Neural cell (in vitro differentiated cells): ENCODE results near the gene KIF18B. TPM values are rescaled to one million over a fixed set of nuclear protein-coding genes. Genes with fewer than 3 reads are reported as not detected.

Source experiments
- H2AFZ ChIP-seq: fragments of 200-600, 300-800 bp; sonication (generic), shearing (Covaris generic); 2 replicates; pipeline ENCODE4 v1.6.0; 2014; ENCODE audit warnings: low read depth, mild to moderate bottlenecking, antibody characterized with exemption, low read length, moderate library complexity
- H3F3A ChIP-seq: fragments of 200-600 bp; shearing (Covaris generic); 2 replicates; pipeline ENCODE4 v1.6.1; 2016; ENCODE audit warnings: mild to moderate bottlenecking, moderate library complexity, mixed read lengths, antibody characterized with exemption, low read length; ENCODE audit not compliant: insufficient read depth, poor library complexity, severe bottlenecking
- H3K27ac ChIP-seq: fragments of 200-600, 300-800 bp; sonication (generic), shearing (Covaris generic); 2 replicates; pipeline ENCODE4 v1.5.1; 2014; ENCODE audit warnings: mild to moderate bottlenecking, low read length, moderate library complexity
- H3K27me3 ChIP-seq: fragments of 300-800, 200-600 bp; sonication (generic), shearing (Covaris generic); 2 replicates; pipeline ENCODE4 v1.6.0; 2014; ENCODE audit warnings: mild to moderate bottlenecking, low read depth, low read length, moderate library complexity; ENCODE audit not compliant: insufficient read depth
- H3K36me3 ChIP-seq: fragments of 300-800, 200-600 bp; sonication (generic), shearing (Covaris generic); 2 replicates; pipeline ENCODE4 v1.5.1; 2014; ENCODE audit warnings: mild to moderate bottlenecking, antibody characterized with exemption, low read length, moderate library complexity; ENCODE audit not compliant: insufficient read depth
- H3K4me2 ChIP-seq: fragments of 300-800, 200-600 bp; sonication (generic), shearing (Covaris generic); 2 replicates; pipeline ENCODE4 v1.6.0; 2014; ENCODE audit warnings: mild to moderate bottlenecking, low read length
- H3K4me3 ChIP-seq: fragments of 300-800, 200-600 bp; sonication (generic), shearing (Covaris generic); 2 replicates; pipeline ENCODE4 v1.5.1; 2014; ENCODE audit warnings: mild to moderate bottlenecking, low read length, moderate library complexity
- H3K79me2 ChIP-seq: fragments of 200-600 bp; shearing (Covaris generic); replicated peaks from 2 replicates; pipeline ENCODE4 v1.6.0; 2014; ENCODE audit warnings: mild to moderate bottlenecking, low read length, moderate library complexity; ENCODE audit not compliant: insufficient read depth
- H3K9ac ChIP-seq: fragments of 300-800, 200-600 bp; sonication (generic), shearing (Covaris generic); 2 replicates; pipeline ENCODE4 v1.6.1; 2016; ENCODE audit warnings: mild to moderate bottlenecking, low read length, mixed read lengths
- H3K9me2 ChIP-seq: fragments of 200-600 bp; shearing (Covaris generic); 2 replicates; pipeline ENCODE4 v1.6.1; 2016; ENCODE audit warnings: mild to moderate bottlenecking, low read length, mixed read lengths; ENCODE audit not compliant: insufficient read depth
- H3K9me3 ChIP-seq: fragments of 200-600, 300-800 bp; sonication (generic), shearing (Covaris generic); 2 replicates; pipeline ENCODE4 v1.6.1; 2016; ENCODE audit warnings: mild to moderate bottlenecking, mixed run types, low read length, moderate library complexity, mixed read lengths
- H4K20me1 ChIP-seq: fragments of 200-600 bp; shearing (Covaris generic); 2 replicates; pipeline ENCODE4 v1.6.1; 2016; ENCODE audit warnings: mild to moderate bottlenecking, mixed run types; ENCODE audit not compliant: insufficient read depth
- EP300 ChIP-seq: fragments of 450-650 bp; conservative IDR thresholded peaks from 2 replicates; pipeline ENCODE4 v1.6.1; 2014; ENCODE audit warnings: antibody characterized with exemption, mild to moderate bottlenecking, moderate library complexity; ENCODE audit not compliant: poor library complexity, severe bottlenecking
- EZH2 ChIP-seq: fragments of 200-600, 300-800 bp; shearing (Covaris generic), sonication (generic); IDR thresholded peaks from 2 replicates; pipeline ENCODE4 v1.6.1; 2014; ENCODE audit warnings: antibody characterized with exemption, low read length, borderline replicate concordance, mild to moderate bottlenecking; ENCODE audit not compliant: insufficient read depth, poor library complexity, severe bottlenecking
- MXI1 ChIP-seq: fragments of 450-650 bp; conservative IDR thresholded peaks from 2 replicates; pipeline ENCODE4 v1.6.1; 2014; ENCODE audit warnings: antibody characterized with exemption, mild to moderate bottlenecking; ENCODE audit not compliant: poor library complexity, severe bottlenecking
- POLR2AphosphoS5 ChIP-seq: IDR thresholded peaks from 2 replicates; pipeline ENCODE4 v1.6.1; 2012
- RAD21 ChIP-seq: fragments of 450-650 bp; conservative IDR thresholded peaks from 2 replicates; pipeline ENCODE4 v1.6.1; 2014; ENCODE audit warnings: antibody characterized with exemption, mild to moderate bottlenecking, moderate library complexity
- SMC3 ChIP-seq: fragments of 450-650 bp; conservative IDR thresholded peaks from 2 replicates; pipeline ENCODE4 v1.6.1; 2014; ENCODE audit warnings: antibody characterized with exemption, mild to moderate bottlenecking, moderate library complexity; ENCODE audit not compliant: poor library complexity
- TAF1 ChIP-seq: IDR thresholded peaks from 2 replicates; pipeline ENCODE4 v1.6.1; 2012; ENCODE audit warnings: low read depth
- polyA plus RNA-seq: library from polyadenylated mRNA; depleted of rRNA; stranded (reverse); fragments of >200 nt; gene quantifications from 2 replicates; pipeline ENCODE4 v1.2.3, GENCODE V29; 2014
- TF ChIP-seq, protein P1 (sequence below): fragments of 450-650 bp; IDR thresholded peaks from 2 replicates; pipeline ENCODE4 v1.5.1; 2014; ENCODE audit warnings: antibody characterized with exemption, mild to moderate bottlenecking, moderate library complexity; ENCODE audit not compliant: poor library complexity, severe bottlenecking
- TF ChIP-seq, protein P2 (sequence below): IDR thresholded peaks from 2 replicates; pipeline ENCODE4 v1.6.1; 2012; ENCODE audit warnings: borderline replicate concordance

KIF18B gene
- polyA plus RNA-seq, 1 donor from 2014 or later, result 0.10 TPM

DNA sequence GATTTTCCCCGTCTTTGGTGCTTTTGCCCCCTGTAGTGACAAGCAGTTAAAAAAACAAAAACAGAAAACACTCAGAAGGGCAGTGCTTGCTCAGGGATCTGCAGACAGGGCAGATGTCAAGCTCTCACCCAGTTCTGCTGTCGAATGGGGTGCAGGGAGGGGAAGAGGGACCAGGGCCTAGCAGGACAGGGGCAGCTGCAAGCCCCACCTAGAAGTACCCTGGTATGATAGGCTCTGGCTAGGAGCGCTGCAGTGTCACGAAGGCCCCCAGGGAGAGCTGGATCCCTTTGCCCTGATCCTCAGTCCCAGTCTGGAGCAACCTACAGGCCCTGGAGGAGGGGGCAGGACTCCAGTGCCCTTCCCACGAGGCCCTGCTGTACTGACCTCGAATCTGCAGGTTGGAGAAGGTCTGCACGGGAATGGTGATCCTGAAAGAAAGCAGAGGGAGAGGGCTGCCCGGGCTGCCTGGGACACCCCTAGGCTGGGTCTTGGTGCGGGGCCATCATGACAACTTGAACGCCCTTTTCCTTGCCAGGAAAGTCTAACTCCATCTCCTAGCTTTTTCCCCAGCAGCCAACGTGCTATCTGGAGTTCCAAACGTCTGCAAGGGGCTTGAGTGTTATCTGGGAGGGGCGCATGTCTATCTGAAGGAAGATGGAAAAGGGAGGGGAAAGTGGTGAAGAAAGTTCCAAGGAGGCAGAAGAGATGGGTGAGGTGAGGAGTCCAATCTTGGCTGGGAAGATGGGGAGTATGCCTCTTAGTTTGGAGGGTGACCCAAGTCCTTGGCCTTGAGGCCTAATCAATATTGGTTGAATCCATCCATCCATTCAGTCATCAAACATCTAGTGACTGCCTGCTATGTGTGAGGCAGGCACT lies 37.1 kb downstream of the KIF18B start:
- Histone ChIP-seq H2AFZ (no peak overlapping the region), H3K36me3 (no peaks in the 10 kb centered on the region), H4K20me1 (no peaks in the 10 kb centered on the region), H3K4me3 (no peak overlapping the region), H3K9ac (no peak overlapping the region), H3K9me3 (no peaks in the 10 kb centered on the region), H3K4me2 (no peak overlapping the region), H3K79me2 (no peaks in the 10 kb centered on the region), H3K27me3 (peaks cover 24% of the 10 kb centered on the region), H3F3A (no peaks in the 10 kb centered on the region), H3K27ac (no peak overlapping the region), H3K9me2 (no peaks in the 10 kb centered on the region)
- TF ChIP-seq EP300 (no peak), SMC3 (no peak), RAD21 (no peak), TAF1 (no peak), POLR2AphosphoS5 (no peak), MXI1 (no peak)
- TF ChIP-seq, protein P1, sequence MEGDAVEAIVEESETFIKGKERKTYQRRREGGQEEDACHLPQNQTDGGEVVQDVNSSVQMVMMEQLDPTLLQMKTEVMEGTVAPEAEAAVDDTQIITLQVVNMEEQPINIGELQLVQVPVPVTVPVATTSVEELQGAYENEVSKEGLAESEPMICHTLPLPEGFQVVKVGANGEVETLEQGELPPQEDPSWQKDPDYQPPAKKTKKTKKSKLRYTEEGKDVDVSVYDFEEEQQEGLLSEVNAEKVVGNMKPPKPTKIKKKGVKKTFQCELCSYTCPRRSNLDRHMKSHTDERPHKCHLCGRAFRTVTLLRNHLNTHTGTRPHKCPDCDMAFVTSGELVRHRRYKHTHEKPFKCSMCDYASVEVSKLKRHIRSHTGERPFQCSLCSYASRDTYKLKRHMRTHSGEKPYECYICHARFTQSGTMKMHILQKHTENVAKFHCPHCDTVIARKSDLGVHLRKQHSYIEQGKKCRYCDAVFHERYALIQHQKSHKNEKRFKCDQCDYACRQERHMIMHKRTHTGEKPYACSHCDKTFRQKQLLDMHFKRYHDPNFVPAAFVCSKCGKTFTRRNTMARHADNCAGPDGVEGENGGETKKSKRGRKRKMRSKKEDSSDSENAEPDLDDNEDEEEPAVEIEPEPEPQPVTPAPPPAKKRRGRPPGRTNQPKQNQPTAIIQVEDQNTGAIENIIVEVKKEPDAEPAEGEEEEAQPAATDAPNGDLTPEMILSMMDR, result no peak

DNA sequence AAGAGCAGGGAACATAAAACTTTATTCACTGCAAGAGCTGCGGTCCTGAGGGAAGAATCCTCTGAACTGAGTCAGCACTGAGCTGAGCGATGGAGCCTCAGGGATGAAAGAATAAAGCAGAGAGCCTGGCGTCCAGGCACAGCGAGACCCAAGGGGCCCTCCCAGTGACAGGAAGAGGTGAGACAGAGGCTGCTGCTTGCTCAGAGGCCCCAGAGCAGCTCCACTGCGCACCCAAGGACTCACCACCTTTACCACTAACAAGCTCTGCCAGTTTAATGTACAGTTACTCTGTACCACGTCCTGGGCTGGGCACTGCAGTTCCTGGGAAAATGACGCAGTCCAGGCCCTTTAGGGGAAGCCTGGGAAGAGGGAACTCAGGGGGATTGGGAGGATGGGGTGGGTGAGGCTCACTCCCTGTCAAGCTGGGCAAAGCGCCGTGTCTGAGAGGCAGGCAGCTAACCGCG lies 37.9 kb downstream of the KIF18B start:
- TF ChIP-seq, protein P1, result no peak
- TF ChIP-seq EZH2, result no peak
- Histone ChIP-seq H3K4me3 (no peak overlapping the region), H3K36me3 (no peaks in the 10 kb centered on the region), H3K9me2 (no peaks in the 10 kb centered on the region), H4K20me1 (no peaks in the 10 kb centered on the region), H3K9ac (no peak overlapping the region), H3K9me3 (no peaks in the 10 kb centered on the region), H3K4me2 (no peak overlapping the region), H3K27ac (no peak overlapping the region), H3K79me2 (no peaks in the 10 kb centered on the region), H3K27me3 (peaks cover 24% of the 10 kb centered on the region), H3F3A (no peaks in the 10 kb centered on the region), H2AFZ (no peak overlapping the region)

DNA sequence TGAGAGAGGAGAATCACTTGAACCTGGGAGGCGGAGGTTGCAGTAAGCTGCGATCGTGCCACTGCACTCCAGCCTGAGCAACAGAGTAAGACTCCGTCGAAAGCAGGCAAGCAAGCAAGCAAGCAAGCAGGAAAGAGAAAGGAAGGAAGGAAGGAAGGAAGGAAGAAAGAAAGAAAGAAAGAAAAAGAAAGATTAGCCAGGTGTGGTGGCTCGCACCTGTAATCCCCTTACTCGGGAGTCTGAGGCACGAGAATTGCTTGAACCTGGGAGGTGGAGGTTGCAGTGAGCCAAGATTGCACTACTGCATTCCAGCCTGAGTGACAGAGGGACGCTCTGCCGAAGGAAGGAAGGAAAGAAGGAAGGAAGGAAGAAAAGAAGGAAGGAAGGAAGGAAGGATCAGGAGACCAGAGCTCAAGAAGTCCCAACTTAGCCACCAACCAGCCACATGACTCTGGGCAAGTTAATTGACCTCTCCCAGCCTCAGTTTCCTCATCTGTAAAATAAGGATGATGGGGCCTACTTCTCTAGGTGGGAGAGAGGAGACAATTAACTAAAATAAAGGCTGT lies 38.7 kb downstream of the KIF18B start:
- no peak overlapping the region for H3K4me2 ChIP-seq
- H3K27me3 ChIP-seq, result peaks cover 24% of the 10 kb centered on the region
- H3K27ac ChIP-seq, result no peak overlapping the region
- no peaks in the 10 kb centered on the region for H3K9me2 ChIP-seq
- no peak overlapping the region for H2AFZ ChIP-seq
- no peaks in the 10 kb centered on the region for H3F3A ChIP-seq
- H3K4me3 ChIP-seq, result no peak overlapping the region
- no peaks in the 10 kb centered on the region for H3K9me3 ChIP-seq
- no peak overlapping the region for H3K9ac ChIP-seq
- no peak for TF ChIP-seq EZH2
- TF ChIP-seq EP300, result no peak
- TF ChIP-seq, protein P1, result no peak
- TF ChIP-seq, protein P2, sequence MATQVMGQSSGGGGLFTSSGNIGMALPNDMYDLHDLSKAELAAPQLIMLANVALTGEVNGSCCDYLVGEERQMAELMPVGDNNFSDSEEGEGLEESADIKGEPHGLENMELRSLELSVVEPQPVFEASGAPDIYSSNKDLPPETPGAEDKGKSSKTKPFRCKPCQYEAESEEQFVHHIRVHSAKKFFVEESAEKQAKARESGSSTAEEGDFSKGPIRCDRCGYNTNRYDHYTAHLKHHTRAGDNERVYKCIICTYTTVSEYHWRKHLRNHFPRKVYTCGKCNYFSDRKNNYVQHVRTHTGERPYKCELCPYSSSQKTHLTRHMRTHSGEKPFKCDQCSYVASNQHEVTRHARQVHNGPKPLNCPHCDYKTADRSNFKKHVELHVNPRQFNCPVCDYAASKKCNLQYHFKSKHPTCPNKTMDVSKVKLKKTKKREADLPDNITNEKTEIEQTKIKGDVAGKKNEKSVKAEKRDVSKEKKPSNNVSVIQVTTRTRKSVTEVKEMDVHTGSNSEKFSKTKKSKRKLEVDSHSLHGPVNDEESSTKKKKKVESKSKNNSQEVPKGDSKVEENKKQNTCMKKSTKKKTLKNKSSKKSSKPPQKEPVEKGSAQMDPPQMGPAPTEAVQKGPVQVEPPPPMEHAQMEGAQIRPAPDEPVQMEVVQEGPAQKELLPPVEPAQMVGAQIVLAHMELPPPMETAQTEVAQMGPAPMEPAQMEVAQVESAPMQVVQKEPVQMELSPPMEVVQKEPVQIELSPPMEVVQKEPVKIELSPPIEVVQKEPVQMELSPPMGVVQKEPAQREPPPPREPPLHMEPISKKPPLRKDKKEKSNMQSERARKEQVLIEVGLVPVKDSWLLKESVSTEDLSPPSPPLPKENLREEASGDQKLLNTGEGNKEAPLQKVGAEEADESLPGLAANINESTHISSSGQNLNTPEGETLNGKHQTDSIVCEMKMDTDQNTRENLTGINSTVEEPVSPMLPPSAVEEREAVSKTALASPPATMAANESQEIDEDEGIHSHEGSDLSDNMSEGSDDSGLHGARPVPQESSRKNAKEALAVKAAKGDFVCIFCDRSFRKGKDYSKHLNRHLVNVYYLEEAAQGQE, result no peak
- no peak for TF ChIP-seq POLR2AphosphoS5
- TF ChIP-seq RAD21, result no peak
- no peak for TF ChIP-seq MXI1
- no peak for TF ChIP-seq TAF1
- H3K79me2 ChIP-seq, result no peaks in the 10 kb centered on the region
- no peaks in the 10 kb centered on the region for H3K36me3 ChIP-seq
- no peaks in the 10 kb centered on the region for H4K20me1 ChIP-seq
